HEK293 (cell line): ENCODE results near the gene MTCL1.

Experiments
- CTCF ChIA-PET: fragments of 350-600 bp; formaldehyde crosslinking; extraction: SDS; loops from one replicate; lab custom pipeline; 2021; ENCODE audit warnings: antibody characterized with exemption; lab: Yijun Ruan, JAX
- POLR2A ChIA-PET: fragments of 300-600 bp; formaldehyde crosslinking; extraction: SDS; loops from one replicate; lab custom pipeline; 2020; ENCODE audit warnings: antibody characterized with exemption, inconsistent platforms; lab: Yijun Ruan, JAX
- H3K27ac ChIP-seq: fragments of 200-500 bp; sonication (Bioruptor generic); 2 replicates; pipeline ENCODE4 v1.5.1; 2014; ENCODE audit warnings: low read depth, low read length, control low read depth, inconsistent platforms; ENCODE audit errors: extremely low read depth
- H3K36me3 ChIP-seq, 2 experiments: fragments of 200-500 bp in 1 of 2; sonication (Bioruptor generic) in 1 of 2; 1 replicate in 1 of 2; 2 replicates in 1 of 2; pipeline ENCODE4 v1.5.1; 2014 to 2017; ENCODE audit warnings: inconsistent platforms in 2 of 2, low read length in 2 of 2; ENCODE audit not compliant: control insufficient read depth in 2 of 2, insufficient read depth in 1 of 2
- H3K4me1 ChIP-seq: fragments of 200-500 bp; sonication (Bioruptor generic); 2 replicates; pipeline ENCODE4 v1.5.1; 2014; ENCODE audit warnings: mild to moderate bottlenecking, low read length, inconsistent platforms; ENCODE audit not compliant: control insufficient read depth, insufficient read depth
- H3K4me3 ChIP-seq: 2 replicates; pipeline ENCODE4 v1.5.1; 2011; ENCODE audit warnings: low read depth, mild to moderate bottlenecking, control low read depth, low read length, moderate library complexity
- H3K9me3 ChIP-seq: fragments of 200-500 bp; sonication (Bioruptor generic); 2 replicates; pipeline ENCODE4 v1.5.1; 2014; ENCODE audit warnings: low read depth, low read length, inconsistent platforms; ENCODE audit not compliant: control insufficient read depth, insufficient read depth
- BCL11B ChIP-seq: fragments of 450-650 bp; formaldehyde crosslinking; IDR thresholded peaks from 2 replicates; pipeline ENCODE4 v1.5.1; 2016; ENCODE audit warnings: low read depth, missing biosample characterization, missing genetic modification characterization
- EGR2 ChIP-seq: fragments of 450-650 bp; formaldehyde crosslinking; IDR thresholded peaks from 2 replicates; pipeline ENCODE4 v1.5.1; 2016; ENCODE audit warnings: low read depth, missing biosample characterization, missing genetic modification characterization
- HOXD13 ChIP-seq: sonication (generic); formaldehyde crosslinking; IDR thresholded peaks from 2 replicates; pipeline ENCODE4 v1.8.0; 2022; ENCODE audit warnings: missing genetic modification reagents, borderline replicate concordance
- ZBTB20 ChIP-seq: fragments of 450-650 bp; formaldehyde crosslinking; IDR thresholded peaks from 2 replicates; pipeline ENCODE4 v1.5.1; 2016; ENCODE audit warnings: missing biosample characterization, missing genetic modification characterization
- ZBTB21 ChIP-seq: fragments of 450-650 bp; formaldehyde crosslinking; IDR thresholded peaks from 2 replicates; pipeline ENCODE4 v1.5.1; 2017; ENCODE audit warnings: missing biosample characterization, missing genetic modification characterization
- ZFP3 ChIP-seq: fragments of 450-650 bp; formaldehyde crosslinking; IDR thresholded peaks from 2 replicates; pipeline ENCODE4 v1.5.1; 2016; ENCODE audit warnings: low read depth, missing biosample characterization, missing genetic modification characterization
- ZNF19 ChIP-seq: fragments of 450-650 bp; formaldehyde crosslinking; IDR thresholded peaks from 2 replicates; pipeline ENCODE4; 2016; ENCODE audit warnings: missing biosample characterization, missing genetic modification characterization, low read depth
- ZNF24 ChIP-seq: fragments of 450-650 bp; formaldehyde crosslinking; IDR thresholded peaks from 2 replicates; pipeline ENCODE4 v1.5.1; 2016; ENCODE audit warnings: missing biosample characterization, missing genetic modification characterization
- ZNF341 ChIP-seq: fragments of 450-650 bp; formaldehyde crosslinking; IDR thresholded peaks from 2 replicates; pipeline ENCODE4; 2016; ENCODE audit warnings: low read depth, missing biosample characterization, missing genetic modification characterization
- ZNF433 ChIP-seq: fragments of 450-650 bp; formaldehyde crosslinking; IDR thresholded peaks from 2 replicates; pipeline ENCODE4 v1.5.1; 2016; ENCODE audit warnings: missing biosample characterization, missing genetic modification characterization, low read depth
- ZNF473 ChIP-seq: fragments of 450-650 bp; formaldehyde crosslinking; IDR thresholded peaks from 2 replicates; pipeline ENCODE4 v1.5.1; 2017; ENCODE audit warnings: missing biosample characterization, missing genetic modification characterization
- ZNF48 ChIP-seq: fragments of 450-650 bp; formaldehyde crosslinking; IDR thresholded peaks from 2 replicates; pipeline ENCODE4 v1.5.1; 2016; ENCODE audit warnings: missing biosample characterization, missing genetic modification characterization
- ZNF548 ChIP-seq: fragments of 450-650 bp; formaldehyde crosslinking; IDR thresholded peaks from 2 replicates; pipeline ENCODE4 v1.5.1; 2016; ENCODE audit warnings: missing biosample characterization, missing genetic modification characterization
- ZNF610 ChIP-seq: fragments of 450-650 bp; formaldehyde crosslinking; IDR thresholded peaks from 2 replicates; pipeline ENCODE4 v1.5.1; 2016; ENCODE audit warnings: missing biosample characterization, missing genetic modification characterization, borderline replicate concordance
- ZNF624 ChIP-seq: fragments of 450-650 bp; formaldehyde crosslinking; IDR thresholded peaks from 2 replicates; pipeline ENCODE4 v1.5.1; 2017; ENCODE audit warnings: missing biosample characterization, missing genetic modification characterization
- ZNF785 ChIP-seq: fragments of 450-650 bp; formaldehyde crosslinking; IDR thresholded peaks from 2 replicates; pipeline ENCODE4 v1.5.1; 2016; ENCODE audit warnings: missing biosample characterization, missing genetic modification characterization
- TF ChIP-seq, protein P1 (sequence below): fragments of 450-650 bp; formaldehyde crosslinking; IDR thresholded peaks from 2 replicates; pipeline ENCODE4 v1.5.1; 2016; ENCODE audit warnings: missing biosample characterization, missing genetic modification characterization
- TF ChIP-seq, protein P2 (sequence below): fragments of 450-650 bp; IDR thresholded peaks from 2 replicates; pipeline ENCODE4 v1.5.1; 2018; ENCODE audit warnings: missing biosample characterization, mild to moderate bottlenecking, missing genetic modification characterization
- TF ChIP-seq, protein P3 (sequence below): IDR thresholded peaks from 2 replicates; pipeline ENCODE4 v1.6.1; 2011; ENCODE audit warnings: mild to moderate bottlenecking, low read depth, low read length, borderline replicate concordance

The MTCL1 gene

DNA sequence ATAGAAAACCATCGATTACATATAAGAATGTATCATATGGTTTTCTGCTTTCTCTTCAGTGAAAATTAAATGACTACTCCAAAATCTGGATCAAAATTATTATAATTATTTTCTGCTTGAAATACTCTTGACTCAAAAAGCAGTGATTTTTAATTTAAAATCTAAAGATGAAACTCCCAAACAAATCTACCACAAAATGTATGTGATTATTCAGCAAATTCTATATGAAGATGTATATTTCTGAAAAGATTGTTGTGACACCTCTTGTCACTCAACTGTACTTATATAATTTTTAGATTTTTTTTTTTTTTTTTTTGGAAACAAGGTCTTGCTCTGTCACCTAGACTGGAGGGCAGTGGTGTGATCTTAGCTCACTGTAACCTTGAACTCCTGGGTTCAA lies 98.6 kb downstream of the MTCL1 start (continued):
- TF ChIP-seq, protein P1, sequence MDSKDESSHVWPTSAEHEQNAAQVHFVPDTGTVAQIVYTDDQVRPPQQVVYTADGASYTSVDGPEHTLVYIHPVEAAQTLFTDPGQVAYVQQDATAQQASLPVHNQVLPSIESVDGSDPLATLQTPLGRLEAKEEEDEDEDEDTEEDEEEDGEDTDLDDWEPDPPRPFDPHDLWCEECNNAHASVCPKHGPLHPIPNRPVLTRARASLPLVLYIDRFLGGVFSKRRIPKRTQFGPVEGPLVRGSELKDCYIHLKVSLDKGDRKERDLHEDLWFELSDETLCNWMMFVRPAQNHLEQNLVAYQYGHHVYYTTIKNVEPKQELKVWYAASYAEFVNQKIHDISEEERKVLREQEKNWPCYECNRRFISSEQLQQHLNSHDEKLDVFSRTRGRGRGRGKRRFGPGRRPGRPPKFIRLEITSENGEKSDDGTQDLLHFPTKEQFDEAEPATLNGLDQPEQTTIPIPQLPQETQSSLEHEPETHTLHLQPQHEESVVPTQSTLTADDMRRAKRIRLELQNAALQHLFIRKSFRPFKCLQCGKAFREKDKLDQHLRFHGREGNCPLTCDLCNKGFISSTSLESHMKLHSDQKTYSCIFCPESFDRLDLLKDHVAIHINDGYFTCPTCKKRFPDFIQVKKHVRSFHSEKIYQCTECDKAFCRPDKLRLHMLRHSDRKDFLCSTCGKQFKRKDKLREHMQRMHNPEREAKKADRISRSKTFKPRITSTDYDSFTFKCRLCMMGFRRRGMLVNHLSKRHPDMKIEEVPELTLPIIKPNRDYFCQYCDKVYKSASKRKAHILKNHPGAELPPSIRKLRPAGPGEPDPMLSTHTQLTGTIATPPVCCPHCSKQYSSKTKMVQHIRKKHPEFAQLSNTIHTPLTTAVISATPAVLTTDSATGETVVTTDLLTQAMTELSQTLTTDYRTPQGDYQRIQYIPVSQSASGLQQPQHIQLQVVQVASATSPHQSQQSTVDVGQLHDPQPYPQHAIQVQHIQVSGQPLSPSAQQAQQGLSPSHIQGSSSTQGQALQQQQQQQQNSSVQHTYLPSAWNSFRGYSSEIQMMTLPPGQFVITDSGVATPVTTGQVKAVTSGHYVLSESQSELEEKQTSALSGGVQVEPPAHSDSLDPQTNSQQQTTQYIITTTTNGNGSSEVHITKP (tag by site-specific recombination): no peak

DNA sequence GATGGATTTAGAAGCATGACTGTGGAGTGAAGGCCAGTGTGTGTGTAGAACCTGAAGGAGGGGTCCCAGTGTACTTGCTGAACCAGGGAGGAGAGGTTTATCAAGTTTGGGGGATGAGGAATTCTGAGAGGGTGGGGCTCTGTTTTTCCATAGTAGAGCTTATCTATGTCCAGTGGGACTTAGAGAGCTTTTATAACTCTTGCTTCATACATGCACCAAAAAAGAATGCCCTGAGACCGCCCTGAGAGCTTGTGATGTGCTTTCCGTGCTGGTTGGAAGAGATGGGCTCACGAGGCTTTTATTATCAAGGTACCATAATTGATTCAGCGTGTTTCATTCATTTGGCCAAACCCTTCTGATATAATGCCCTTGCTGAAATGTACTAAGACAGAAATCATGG lies 100.2 kb downstream of the MTCL1 start:
- Histone ChIP-seq H3K4me1 (no peaks in the 10 kb centered on the region), H3K36me3 (peaks cover 0 to 24% of the 10 kb centered on the region in 2 experiments; a peak in 2 of 3 replicates), H3K27ac (no peak overlapping the region), H3K9me3 (no peaks in the 10 kb centered on the region), H3K4me3 (no peak overlapping the region)
- POLR2A ChIA-PET: no interaction called here
- CTCF ChIA-PET: no interaction called here
- TF ChIP-seq ZFP3: no peak
- TF ChIP-seq ZBTB20 (tag by site-specific recombination): no peak
- TF ChIP-seq ZNF473 (tag by site-specific recombination): no peak
- no peak for TF ChIP-seq ZNF785 (tag by site-specific recombination)
- no peak for TF ChIP-seq EGR2 (tag by site-specific recombination)
- no peak for TF ChIP-seq BCL11B
- no peak for TF ChIP-seq ZNF341
- TF ChIP-seq HOXD13 (CRISPR knock-in tag): no peak
- no peak for TF ChIP-seq ZNF433 (tag by site-specific recombination)
- no peak for TF ChIP-seq ZBTB21 (tag by site-specific recombination)
- TF ChIP-seq, protein P2, sequence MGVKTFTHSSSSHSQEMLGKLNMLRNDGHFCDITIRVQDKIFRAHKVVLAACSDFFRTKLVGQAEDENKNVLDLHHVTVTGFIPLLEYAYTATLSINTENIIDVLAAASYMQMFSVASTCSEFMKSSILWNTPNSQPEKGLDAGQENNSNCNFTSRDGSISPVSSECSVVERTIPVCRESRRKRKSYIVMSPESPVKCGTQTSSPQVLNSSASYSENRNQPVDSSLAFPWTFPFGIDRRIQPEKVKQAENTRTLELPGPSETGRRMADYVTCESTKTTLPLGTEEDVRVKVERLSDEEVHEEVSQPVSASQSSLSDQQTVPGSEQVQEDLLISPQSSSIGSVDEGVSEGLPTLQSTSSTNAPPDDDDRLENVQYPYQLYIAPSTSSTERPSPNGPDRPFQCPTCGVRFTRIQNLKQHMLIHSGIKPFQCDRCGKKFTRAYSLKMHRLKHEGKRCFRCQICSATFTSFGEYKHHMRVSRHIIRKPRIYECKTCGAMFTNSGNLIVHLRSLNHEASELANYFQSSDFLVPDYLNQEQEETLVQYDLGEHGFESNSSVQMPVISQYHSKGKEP (tag by site-specific recombination): no peak
- no peak for TF ChIP-seq ZNF624 (tag by site-specific recombination)
- TF ChIP-seq ZNF48 (tag by site-specific recombination): no peak
- no peak for TF ChIP-seq ZNF19 (tag by site-specific recombination)

DNA sequence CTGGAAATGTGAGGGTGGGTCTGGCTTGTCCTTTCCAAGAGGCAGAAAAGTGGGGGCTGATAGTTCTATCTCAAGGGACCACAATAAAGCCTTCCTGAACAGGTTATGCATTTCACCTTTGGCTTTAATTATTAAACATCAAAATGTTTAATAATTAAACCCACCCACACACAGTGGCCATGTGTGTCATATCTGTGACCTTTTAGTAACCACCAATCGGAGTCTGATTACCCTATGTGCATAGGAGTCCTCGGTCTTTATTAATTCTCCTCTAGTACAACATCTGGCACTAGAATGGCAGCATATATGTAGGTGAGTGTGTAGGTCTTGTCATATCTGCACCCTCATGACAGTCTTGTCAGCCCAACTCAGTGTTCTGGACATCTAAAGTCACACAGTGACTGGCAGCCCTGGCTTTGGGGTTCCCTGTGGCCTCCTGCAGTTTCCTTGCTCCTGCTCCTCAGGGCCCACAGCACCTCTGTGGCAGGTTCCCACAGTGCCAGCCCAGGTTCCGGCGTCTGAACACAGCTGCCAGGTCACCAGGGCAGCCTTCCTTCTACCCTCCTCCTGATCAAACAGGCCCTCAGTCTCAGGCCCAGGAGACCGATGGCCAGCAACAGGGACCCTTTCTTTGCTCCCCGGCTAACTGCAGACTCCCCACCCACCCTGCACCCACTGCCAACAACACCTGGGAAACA lies 100.9 kb downstream of the MTCL1 start:
- TF ChIP-seq ZNF24 (tag by site-specific recombination) (no peak), ZNF624 (tag by site-specific recombination) (no peak), ZNF548 (tag by site-specific recombination) (no peak), ZNF610 (tag by site-specific recombination) (no peak)
- TF ChIP-seq, protein P3, sequence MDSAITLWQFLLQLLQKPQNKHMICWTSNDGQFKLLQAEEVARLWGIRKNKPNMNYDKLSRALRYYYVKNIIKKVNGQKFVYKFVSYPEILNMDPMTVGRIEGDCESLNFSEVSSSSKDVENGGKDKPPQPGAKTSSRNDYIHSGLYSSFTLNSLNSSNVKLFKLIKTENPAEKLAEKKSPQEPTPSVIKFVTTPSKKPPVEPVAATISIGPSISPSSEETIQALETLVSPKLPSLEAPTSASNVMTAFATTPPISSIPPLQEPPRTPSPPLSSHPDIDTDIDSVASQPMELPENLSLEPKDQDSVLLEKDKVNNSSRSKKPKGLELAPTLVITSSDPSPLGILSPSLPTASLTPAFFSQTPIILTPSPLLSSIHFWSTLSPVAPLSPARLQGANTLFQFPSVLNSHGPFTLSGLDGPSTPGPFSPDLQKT: no peak

More for the DNA sequence above, 100.9 kb downstream of the MTCL1 start:
- ChIA-PET POLR2A (no interaction called here), CTCF (no interaction called here)
- H3K4me1 ChIP-seq: no peaks in the 10 kb centered on the region
- H3K36me3 ChIP-seq: peaks cover 0 to 24% of the 10 kb centered on the region in 2 experiments; a peak in 2 of 3 replicates
- H3K27ac ChIP-seq: no peak overlapping the region
- H3K9me3 ChIP-seq: no peaks in the 10 kb centered on the region
- no peak overlapping the region for H3K4me3 ChIP-seq
